GM19238 (cell line): ENCODE measurements around the gene USP46.

Experiments used
- DNase-seq: peaks from one replicate; pipeline ENCODE4 v3.0.0; 2011; ENCODE audit warnings: low spot score; ENCODE audit not compliant: insufficient read length

Gene USP46

DNA sequence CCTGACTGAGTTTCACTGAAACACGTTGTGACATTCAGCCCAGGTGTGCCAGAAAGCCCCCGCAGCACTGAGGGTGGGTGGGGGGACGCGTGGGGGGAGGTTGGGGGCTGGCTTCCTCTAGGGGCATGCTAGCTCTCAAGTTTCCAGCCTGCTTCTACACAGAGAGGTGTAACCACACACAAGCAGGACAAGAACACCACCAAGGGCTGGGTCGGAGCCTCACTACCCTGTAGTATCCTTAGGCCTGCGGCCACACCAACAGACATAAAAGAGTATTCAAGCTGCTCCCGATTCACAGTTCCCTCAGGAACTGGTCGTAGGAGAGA lies 1.8 kb downstream of the USP46 start:
- no peak for DNase-seq

DNA sequence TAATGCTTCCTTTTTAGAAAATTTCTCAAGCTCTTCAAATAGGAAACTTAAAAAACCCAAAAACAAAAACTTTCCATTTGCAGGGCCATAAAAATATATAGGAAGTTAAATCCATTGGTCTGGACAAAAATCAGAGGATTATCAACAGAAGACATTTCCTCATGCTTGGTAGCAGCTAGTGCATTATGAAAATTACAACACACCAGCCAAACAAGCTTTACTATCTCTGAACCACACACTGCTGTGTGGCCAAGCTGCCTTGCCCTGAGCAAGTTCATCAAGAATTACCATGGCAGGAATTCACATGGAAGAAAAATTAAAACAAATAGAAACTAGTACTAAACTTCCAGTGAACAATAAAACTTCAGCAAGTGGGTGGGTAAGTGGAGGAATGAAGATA lies 3.6 kb downstream of the USP46 start:
- DNase-seq: no peak

DNA sequence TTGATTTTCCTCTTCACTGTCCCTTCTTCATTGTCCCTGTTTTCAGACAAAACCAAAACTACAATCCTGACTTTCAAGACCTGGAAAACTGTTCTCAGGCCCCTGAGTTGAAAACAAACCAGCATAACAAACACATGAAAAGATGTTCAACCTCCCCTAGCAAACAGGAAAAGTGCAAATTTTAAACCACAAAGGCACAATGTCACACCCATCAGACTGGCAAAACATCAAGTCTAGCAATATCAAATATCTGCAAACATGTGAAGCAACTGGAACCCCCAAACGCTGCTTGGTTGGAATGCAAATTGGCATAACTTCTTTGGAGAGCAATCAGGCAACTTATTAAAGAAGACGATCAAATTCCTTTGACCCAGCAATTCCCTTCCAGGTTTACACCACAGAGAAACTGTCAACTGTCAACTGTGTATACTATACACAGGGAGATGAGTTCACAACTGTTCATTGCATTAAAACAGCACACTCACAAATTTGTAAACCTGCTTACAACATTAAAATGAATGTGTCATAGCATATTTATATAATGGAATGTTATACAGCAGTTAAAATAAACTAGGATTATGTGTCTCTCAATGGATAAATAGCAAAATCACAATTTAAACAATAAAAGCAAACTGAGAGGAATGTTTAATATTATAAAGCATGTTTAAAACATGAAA lies 7.0 kb downstream of the USP46 start:
- DNase-seq: no peak

DNA sequence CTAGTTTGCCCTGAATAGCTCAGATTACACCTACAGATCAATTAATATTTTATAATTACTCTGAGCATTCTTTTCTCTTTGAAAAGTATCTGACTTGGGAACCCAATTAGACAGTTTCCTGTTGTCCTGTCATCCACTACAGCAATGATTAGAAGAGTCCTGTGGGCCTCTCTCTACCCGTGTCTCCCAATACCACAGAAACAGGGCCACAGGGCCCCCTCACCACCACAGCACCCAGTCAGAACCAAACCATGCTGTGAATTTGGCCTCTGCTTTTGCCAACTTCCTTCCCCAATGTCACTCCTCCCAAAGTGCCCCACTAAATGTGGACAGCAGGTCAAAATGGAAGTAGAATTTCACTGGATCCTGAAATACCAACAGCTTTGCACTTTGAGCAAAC lies 10.3 kb downstream of the USP46 start:
- DNase-seq: no peak

DNA sequence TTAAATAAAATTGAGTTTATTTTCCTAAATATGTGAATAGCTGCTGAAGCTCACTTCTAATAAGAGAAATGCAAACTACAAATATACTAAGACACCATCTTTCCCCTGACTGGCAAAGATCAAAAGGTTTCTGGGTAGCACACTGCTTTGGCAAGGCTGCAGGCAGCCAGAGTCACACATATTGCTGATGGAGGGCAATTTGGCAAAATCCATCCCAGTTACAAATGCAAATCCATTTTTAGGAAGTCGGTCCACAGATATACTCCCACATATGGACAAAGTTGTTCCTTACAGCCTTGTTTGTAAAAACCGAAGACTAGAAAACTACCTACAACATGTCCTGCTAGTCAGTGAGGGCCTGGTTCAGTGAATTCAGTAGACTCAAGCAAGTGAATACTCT lies 12.4 kb downstream of the USP46 start:
- DNase-seq: no peak

DNA sequence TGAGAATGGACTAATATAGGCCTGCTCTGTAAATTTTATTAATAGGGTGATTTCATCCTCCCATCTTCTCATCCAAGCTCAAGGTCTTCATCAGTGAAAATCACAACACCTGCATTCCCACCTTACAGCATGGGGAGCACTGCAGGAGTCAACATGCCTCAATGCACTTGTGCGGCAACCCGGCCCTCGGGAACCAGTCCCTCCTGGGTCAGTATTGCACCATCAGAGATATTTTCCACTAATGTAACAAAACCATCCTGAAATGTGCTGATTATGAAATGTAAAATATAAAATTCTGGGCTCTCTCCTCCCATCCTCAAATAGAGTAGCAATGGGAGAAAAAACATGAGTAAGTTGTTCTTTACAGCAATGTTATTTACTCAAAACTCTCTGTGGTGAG lies 13.0 kb downstream of the USP46 start:
- DNase-seq: no peak

DNA sequence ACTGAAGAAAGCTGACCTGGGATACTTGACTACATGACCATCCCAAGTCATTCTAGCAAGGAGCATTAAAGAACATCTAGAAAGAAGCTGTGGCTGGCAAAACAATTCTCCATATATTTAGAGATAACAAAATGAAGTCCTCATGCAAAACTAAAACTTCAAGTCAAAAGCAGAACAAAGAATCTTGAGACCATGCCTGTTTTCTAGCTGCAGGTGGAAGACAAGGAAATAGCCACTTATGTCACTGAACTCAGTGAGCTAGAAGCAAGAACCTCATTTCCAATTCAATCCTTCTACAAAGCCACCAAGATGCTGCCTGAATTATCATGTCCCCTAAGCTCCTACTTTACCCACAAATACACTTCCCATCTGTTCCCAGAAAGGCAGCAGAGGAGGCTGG lies 13.8 kb downstream of the USP46 start:
- no peak for DNase-seq

DNA sequence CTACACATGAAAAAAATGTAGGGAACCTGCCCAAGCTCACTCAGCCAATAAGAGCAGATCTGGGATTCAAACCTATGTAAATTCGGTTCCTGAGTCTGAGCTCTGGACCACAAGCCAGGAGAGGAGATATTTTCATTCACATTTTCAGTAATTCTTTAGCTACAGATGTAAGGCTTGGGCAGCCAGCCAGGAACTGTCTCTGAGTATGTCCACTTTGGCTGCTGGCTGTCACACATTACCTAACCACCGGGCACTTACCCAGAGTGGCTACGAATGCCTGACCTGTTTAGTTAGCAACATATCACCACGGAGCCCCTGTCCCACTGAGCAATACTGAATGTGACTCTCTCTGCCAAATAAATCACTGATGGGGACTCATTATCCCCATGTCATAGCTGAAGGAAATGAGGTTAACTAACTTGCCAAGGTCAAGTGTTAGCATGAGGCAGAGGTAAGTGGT lies 15.3 kb downstream of the USP46 start:
- DNase-seq: no peak

DNA sequence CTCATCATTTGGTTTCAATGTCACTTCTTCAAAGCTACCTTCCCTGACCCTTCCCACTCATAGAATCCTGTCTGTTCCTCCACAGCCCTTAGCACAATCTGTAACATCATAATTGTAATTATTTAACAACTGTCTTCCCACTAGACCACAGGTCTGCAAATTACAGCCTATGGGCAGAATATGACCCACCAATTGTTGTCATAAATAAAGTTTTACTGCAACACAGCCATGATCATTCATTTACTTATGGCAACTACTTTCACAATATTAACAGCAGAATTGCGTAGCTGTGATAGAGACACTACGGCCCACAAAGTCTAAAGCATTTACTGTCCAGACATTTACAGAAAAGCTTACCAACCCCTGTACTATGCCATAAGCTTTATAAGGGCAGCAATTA lies 15.9 kb downstream of the USP46 start:
- DNase-seq: no peak

DNA sequence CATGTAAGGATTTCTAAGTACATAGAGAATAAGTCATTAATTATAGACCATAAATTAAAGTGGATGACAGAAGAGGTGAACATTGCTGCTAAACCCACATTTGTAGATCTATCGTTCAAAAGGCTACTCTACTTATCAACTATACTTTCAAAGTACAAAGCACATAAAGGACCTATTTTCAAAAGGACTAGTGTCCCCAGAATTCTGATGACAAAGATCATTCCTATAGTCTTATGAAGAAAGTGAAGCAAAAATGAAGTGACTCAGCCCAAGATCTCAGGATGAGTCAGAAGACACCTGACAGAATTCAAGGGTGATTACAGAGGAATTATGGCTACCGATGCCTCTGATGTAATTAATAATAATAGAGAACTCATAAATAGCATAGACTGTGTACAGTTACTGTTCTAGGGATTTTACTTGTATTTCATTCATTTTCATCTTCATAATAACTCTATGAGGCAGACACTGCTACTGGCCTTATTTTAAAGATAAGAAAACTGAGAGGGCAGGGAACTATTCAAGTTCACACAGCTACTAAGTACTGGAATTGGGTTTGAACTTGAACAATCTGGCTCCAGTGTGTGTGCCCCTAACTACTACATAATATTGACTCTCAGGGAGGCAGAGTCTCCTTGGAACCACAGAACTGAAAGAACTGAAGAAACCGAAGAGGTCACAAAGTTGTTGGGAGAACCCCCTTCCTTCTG lies 17.1 kb downstream of the USP46 start:
- no peak for DNase-seq

DNA sequence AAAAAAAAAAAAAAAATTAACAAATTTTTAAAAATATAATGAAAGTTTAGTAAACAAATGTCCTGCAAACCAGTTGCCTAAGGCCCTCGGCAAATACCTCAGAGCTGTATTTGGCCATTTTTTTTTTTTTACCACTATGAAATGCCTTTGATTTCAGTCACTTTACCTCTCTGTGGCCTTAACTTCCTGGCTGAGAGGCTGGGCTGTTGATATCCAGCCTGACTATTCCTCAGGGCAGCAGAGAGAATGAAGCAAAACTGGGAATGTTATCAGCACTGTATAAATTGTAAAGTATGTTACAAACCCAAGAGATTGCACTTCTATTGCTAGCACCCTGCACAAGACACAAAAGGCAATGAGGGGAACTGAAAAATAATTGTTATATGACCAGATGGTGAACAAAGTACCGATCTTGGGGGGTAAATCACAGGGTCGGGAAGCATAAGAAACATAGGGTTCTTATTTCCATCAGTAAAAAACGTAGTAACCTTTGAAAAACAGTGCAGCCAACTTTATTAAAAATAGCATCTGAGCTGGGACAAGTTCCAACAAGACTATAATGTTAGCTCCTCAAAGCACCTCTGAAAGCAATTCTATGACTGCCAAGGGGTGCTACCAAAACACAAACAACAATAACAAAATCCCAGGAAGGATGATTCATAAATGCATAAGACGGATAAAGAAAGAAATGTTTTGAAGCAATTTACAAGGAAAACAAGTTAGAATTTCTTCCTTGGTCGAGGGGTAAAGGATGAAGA lies 18.1 kb downstream of the USP46 start:
- DNase-seq: no peak

DNA sequence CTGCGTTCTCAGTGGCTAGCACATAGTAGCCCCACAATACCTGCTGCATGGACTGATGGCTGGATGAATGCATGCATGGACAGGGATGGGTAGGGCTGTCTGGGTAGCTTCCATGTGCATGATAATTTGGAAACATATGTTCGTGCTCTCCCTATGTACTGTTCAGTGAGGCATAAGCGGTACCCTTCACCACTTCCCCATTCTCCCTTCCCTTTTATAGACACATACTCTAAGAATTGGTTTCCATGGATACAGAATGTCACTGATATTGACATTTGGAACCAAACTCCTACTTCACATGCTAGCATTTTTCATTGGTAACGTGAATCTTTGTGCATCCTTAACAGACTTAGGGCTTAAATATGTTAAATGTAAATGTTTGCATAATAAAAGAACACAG lies 20.4 kb downstream of the USP46 start:
- no peak for DNase-seq

DNA sequence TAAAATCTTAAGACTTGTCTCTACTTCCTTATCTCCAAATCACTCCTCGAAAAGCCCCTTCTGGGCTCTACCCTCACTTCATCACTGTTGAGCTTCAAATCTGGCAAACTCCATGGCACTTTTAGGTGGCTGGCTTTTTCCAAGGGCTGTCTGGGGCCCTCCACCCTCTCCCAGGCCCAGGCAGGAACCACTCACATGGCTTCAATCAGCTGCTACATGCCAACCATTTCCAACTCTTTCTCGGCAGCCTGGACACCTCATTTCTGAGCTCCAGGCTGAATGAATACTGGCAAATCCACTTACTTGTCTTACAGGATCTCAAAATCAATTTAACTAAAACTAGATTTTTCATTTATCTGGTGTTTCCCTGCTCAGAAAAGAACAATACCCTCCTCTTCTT lies 22.0 kb downstream of the USP46 start:
- no peak for DNase-seq

DNA sequence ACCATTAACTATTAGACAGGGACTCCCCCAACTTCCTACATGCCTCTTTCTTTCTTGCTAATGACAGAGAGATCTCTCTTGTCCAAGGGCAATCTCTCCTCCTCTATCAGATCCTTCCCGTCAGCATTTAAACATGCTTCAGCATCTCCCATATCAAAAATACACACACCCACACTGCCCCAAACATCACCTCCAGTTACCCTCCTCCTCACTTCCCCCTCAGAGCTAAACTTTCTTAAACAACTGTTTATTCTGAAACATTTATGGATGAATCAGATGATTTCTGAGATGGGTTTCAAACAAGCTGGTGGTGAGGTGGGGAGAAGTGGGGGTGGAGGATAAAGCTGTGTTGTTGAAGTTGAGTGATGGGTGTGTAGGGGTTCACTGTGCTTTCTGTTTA lies 23.5 kb downstream of the USP46 start:
- DNase-seq: no peak

DNA sequence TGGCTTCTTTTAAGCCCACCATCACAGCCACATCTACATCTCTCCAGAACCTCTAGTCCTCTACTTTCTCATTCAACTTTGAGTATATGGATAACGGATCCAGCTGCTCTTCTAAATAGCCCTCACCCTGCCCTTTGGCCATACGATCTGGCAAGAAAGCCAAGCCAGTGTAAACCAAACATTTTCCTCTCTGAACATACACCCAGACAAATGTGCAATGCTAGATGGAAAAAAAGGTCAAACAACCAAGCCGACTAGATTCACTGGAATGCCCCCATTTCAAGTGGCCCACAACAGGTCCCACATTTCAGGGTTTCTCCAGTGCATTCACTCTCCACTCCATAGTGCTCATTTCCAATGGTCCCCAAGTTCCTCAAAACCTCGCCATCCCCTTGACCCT lies 24.0 kb downstream of the USP46 start:
- DNase-seq: no peak

DNA sequence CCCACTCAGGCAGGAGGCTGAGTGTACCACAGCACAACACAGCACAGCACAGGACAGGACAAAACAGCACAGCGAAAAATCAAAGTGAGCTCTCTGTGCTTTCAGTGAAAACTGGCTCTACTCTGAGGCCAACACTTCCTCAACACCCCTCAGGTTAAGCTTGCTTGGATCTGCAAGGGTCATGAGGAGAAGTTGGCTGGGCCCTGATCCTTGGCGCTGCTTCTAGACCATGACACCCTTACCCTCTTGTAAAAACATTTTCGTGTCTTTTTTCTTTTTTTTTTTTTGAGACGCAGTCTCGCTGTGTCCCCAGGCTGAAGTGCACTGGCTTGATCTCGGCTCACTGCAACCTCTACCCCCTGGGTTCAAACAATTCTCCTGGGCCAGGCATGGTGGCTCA lies 25.3 kb downstream of the USP46 start:
- DNase-seq: no peak

DNA sequence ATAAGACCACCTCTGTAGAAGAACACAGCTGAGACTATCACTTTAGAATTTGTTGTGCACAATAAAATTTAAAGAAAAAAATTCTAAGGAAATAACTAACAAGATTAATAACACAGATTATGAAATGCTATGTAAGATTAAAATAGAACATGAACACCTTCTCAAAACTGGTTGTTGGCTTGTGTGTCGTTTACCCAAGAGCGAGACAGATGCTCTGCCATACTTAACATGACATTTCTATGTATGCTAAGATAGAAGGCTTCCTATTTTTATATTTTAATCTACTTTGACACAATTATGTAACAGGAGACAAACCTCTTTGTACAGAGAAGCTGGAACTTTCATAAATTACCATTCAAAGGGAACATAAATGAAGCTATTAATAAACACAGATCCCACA lies 30.1 kb downstream of the USP46 start:
- DNase-seq: no peak

DNA sequence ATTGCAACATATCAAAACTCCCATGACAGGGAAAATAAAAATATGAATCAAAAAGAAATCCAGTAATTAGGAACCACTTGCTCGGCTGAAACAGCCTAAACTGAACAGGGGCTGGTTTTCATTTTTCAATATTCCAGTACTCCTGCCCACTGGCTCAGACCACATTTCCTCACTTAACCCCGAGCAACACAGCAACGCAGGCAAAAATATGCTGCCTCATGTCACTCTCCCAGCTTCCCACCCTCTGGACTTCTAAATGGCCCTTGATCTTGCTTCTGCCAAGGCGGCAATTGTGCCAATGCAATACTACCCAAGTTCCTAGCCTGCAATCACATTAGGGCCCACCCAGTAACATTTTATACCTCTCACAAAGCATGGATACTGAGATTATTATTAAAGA lies 30.6 kb downstream of the USP46 start:
- DNase-seq: no peak

DNA sequence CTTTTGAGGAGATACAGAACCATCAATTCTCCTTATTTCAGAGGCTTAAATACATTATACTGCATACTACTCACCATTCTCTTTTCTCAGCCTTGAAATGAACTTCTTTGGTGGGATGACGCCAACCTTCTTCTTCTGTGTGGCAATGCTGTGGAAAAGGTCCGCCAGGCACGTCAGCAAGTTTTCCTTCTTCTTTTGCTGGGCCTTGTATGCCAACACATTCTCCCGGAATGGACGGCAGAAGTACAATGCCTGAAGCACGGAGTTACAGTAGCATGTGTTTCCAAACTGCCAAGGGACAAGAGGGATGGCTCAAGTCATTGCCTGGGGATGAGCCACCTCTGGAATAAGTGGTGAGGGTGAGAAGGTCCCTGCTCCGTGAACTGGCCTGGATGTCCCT lies 31.2 kb downstream of the USP46 start:
- DNase-seq: no peak

DNA sequence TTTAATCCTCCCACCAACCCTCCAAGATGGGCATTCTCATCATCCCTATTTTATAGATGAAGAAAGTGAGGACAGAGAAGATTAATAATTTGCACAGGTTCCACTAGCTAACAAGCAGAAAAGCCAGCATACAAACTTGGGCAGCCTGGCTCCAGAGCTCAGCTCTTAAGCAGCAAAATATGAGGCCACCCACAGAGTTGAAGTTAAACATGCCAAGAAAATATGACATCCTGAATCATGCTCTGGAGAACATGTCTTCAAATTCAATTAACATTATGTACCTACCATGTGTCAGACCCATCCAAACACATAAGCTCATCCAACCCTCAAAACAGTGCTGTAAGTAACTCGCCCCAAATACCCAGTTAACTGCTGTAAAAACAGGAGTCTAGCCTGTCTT lies 33.9 kb downstream of the USP46 start:
- DNase-seq: no peak

DNA sequence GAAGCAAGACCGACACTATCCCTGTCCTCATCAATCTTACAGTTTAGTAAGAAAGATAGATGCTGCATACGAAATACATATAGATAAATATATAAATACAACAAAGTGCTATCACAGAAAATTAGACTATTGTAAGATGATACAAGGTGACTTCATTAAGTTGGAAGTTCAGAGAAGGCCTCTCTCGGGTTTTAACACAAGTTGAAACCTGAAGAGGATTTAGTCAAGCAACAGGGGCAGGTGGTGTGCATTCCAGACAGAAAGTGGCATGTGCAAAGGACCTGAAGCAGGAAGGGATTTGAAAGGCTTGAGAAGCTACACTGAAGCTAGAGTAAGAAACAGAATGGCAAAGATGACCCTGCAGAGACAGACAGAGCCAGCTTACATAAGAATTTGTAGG lies 36.5 kb downstream of the USP46 start:
- no peak for DNase-seq

DNA sequence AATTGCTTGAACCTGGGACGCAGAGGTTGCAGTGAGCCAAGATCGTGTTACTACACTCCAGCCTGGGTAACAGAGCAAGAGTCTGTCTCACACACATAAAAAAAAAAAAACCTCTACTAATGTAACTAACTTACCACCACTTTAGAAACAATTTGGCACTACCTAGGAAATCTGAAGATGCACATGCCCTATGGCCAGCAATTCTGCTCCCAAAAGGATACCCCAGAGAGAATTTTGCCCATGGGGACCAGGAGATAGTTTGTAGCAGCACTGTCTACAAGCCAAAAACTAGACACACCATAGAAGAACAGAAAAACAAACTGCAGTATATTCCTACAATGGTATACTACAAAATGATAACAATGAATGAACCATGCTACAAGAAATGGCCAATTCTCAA lies 37.5 kb downstream of the USP46 start:
- no peak for DNase-seq

DNA sequence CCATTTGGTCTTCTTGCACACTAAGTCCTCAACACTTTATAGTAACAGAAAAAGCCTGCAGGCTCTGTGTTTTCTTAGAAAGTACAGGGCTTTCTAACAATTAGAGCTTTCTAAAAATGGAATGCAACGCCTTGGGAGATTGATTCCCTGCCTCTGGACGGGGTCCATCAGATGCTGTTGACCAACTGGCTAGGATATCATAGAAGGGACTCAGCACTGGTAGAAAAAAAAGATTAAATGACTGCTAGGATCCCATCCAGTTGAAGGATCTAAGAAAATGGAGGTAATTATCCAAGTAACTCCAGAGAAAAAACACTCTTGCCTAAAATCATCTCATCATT lies 39.5 kb downstream of the USP46 start:
- DNase-seq: no peak
